ENCODE results near the gene RFLNA.

Gene RFLNA

GRCh38 chr12:124346425-124347168 is 51.7 kb downstream of the RFLNA start:
- TF ChIP-seq TAF1 (IDR thresholded peaks at IDR 0.05; ENCODE audit: borderline replicate concordance, low read depth, low read length) (no peak), POLR2AphosphoS5 (IDR thresholded peaks at IDR 0.05; ENCODE audit: low read depth, low read length) (no peak), POLR2A (IDR thresholded peaks at IDR 0.05; ENCODE audit: low read depth, low read length) (no peak)
- FAIRE-seq = no peak
- no peak for DNase-seq (ENCODE audit: insufficient read length)

- FAIRE-seq = no peak
- DNase-seq (ENCODE audit: insufficient read length) = no peak
- TF ChIP-seq POLR2AphosphoS5 (IDR thresholded peaks at IDR 0.05; ENCODE audit: low read depth, low read length) (no peak), POLR2A (IDR thresholded peaks at IDR 0.05; ENCODE audit: low read depth, low read length) (no peak), TAF1 (IDR thresholded peaks at IDR 0.05; ENCODE audit: borderline replicate concordance, low read depth, low read length) (no peak)
Measured at GRCh38 chr12:124347335-124347734, 52.4 kb downstream of the RFLNA start.

GRCh38 chr12:124347805-124348658 is 53.1 kb downstream of the RFLNA start:
- FAIRE-seq = peak; percentile 42
- TF ChIP-seq TAF1 (IDR thresholded peaks at IDR 0.05; ENCODE audit: borderline replicate concordance, low read depth, low read length) (no peak), POLR2A (IDR thresholded peaks at IDR 0.05; ENCODE audit: low read depth, low read length) (no peak), POLR2AphosphoS5 (IDR thresholded peaks at IDR 0.05; ENCODE audit: low read depth, low read length) (no peak)
- DNase-seq (ENCODE audit: insufficient read length) = no peak

GRCh38 chr12:124348659-124349380 is 53.9 kb downstream of the RFLNA start:
- DNase-seq (ENCODE audit: insufficient read length) (no peak), FAIRE-seq (no peak)
- TF ChIP-seq TAF1 (IDR thresholded peaks at IDR 0.05; ENCODE audit: borderline replicate concordance, low read depth, low read length) (no peak), POLR2AphosphoS5 (IDR thresholded peaks at IDR 0.05; ENCODE audit: low read depth, low read length) (no peak), POLR2A (IDR thresholded peaks at IDR 0.05; ENCODE audit: low read depth, low read length) (no peak)

- TF ChIP-seq TAF1 (IDR thresholded peaks at IDR 0.05; ENCODE audit: borderline replicate concordance, low read depth, low read length) = no peak
- TF ChIP-seq POLR2AphosphoS5 (IDR thresholded peaks at IDR 0.05; ENCODE audit: low read depth, low read length) = no peak
- TF ChIP-seq POLR2A (IDR thresholded peaks at IDR 0.05; ENCODE audit: low read depth, low read length) = no peak
- FAIRE-seq = no peak
- DNase-seq (ENCODE audit: insufficient read length) = no peak
Measured at GRCh38 chr12:124350491-124350890, 55.6 kb downstream of the RFLNA start.

- TF ChIP-seq TAF1 (IDR thresholded peaks at IDR 0.05; ENCODE audit: borderline replicate concordance, low read depth, low read length) = no peak
- no peak for TF ChIP-seq POLR2AphosphoS5 (IDR thresholded peaks at IDR 0.05; ENCODE audit: low read depth, low read length)
- TF ChIP-seq POLR2A (IDR thresholded peaks at IDR 0.05; ENCODE audit: low read depth, low read length) = no peak
- FAIRE-seq = no peak
- no peak for DNase-seq (ENCODE audit: insufficient read length)
Measured at GRCh38 chr12:124351422-124351821, 56.5 kb downstream of the RFLNA start.

GRCh38 chr12:124352257-124352656 is 57.4 kb downstream of the RFLNA start:
- no peak for DNase-seq (ENCODE audit: insufficient read length)
- FAIRE-seq = no peak
- TF ChIP-seq POLR2AphosphoS5 (IDR thresholded peaks at IDR 0.05; ENCODE audit: low read depth, low read length) (no peak), POLR2A (IDR thresholded peaks at IDR 0.05; ENCODE audit: low read depth, low read length) (no peak), TAF1 (IDR thresholded peaks at IDR 0.05; ENCODE audit: borderline replicate concordance, low read depth, low read length) (no peak)

GRCh38 chr12:124352839-124353238 is 57.9 kb downstream of the RFLNA start:
- TF ChIP-seq TAF1 (IDR thresholded peaks at IDR 0.05; ENCODE audit: borderline replicate concordance, low read depth, low read length) = no peak
- no peak for TF ChIP-seq POLR2AphosphoS5 (IDR thresholded peaks at IDR 0.05; ENCODE audit: low read depth, low read length)
- TF ChIP-seq POLR2A (IDR thresholded peaks at IDR 0.05; ENCODE audit: low read depth, low read length) = no peak
- DNase-seq (ENCODE audit: insufficient read length) (no peak), FAIRE-seq (no peak)

GRCh38 chr12:124354400-124354799 is 59.5 kb downstream of the RFLNA start:
- no peak for TF ChIP-seq POLR2A (IDR thresholded peaks at IDR 0.05; ENCODE audit: low read depth, low read length)
- no peak for TF ChIP-seq TAF1 (IDR thresholded peaks at IDR 0.05; ENCODE audit: borderline replicate concordance, low read depth, low read length)
- TF ChIP-seq POLR2AphosphoS5 (IDR thresholded peaks at IDR 0.05; ENCODE audit: low read depth, low read length) = no peak
- no peak for DNase-seq (ENCODE audit: insufficient read length)
- FAIRE-seq = no peak

GRCh38 chr12:124356221-124356620 is 61.3 kb downstream of the RFLNA start:
- TF ChIP-seq TAF1 (IDR thresholded peaks at IDR 0.05; ENCODE audit: borderline replicate concordance, low read depth, low read length) (no peak), POLR2A (IDR thresholded peaks at IDR 0.05; ENCODE audit: low read depth, low read length) (no peak), POLR2AphosphoS5 (IDR thresholded peaks at IDR 0.05; ENCODE audit: low read depth, low read length) (no peak)
- FAIRE-seq = no peak
- DNase-seq (ENCODE audit: insufficient read length) = no peak

GRCh38 chr12:124357616-124358015 is 62.7 kb downstream of the RFLNA start:
- DNase-seq (ENCODE audit: insufficient read length) (no peak), FAIRE-seq (no peak)
- no peak for TF ChIP-seq POLR2A (IDR thresholded peaks at IDR 0.05; ENCODE audit: low read depth, low read length)
- no peak for TF ChIP-seq TAF1 (IDR thresholded peaks at IDR 0.05; ENCODE audit: borderline replicate concordance, low read depth, low read length)
- TF ChIP-seq POLR2AphosphoS5 (IDR thresholded peaks at IDR 0.05; ENCODE audit: low read depth, low read length) = no peak

All from GM12892 (cell line).